Ovary (tissue), 3 donors: ENCODE data around the gene N4BP3.

Experiments
- POLR2A ChIP-seq: fragments of 450-650 bp; IDR thresholded peaks from one replicate; pipeline ENCODE4 v1.6.1; 2017; ENCODE audit warnings: antibody characterized with exemption, mild to moderate bottlenecking, moderate library complexity
- TF ChIP-seq, protein P1 (sequence below), 3 donors: fragments of 450-650 bp in 2 of 3; fragments of 200-600 bp in 1 of 3; IDR thresholded peaks; one replicate each; pipeline versions ENCODE4 v1.5.1 to v1.8.0; 2016 to 2022; ENCODE audit warnings: antibody characterized with exemption in 3 of 3, mild to moderate bottlenecking in 1 of 3
- donor health status: DM: no; HTN: no; CAD: no.

DNA sequence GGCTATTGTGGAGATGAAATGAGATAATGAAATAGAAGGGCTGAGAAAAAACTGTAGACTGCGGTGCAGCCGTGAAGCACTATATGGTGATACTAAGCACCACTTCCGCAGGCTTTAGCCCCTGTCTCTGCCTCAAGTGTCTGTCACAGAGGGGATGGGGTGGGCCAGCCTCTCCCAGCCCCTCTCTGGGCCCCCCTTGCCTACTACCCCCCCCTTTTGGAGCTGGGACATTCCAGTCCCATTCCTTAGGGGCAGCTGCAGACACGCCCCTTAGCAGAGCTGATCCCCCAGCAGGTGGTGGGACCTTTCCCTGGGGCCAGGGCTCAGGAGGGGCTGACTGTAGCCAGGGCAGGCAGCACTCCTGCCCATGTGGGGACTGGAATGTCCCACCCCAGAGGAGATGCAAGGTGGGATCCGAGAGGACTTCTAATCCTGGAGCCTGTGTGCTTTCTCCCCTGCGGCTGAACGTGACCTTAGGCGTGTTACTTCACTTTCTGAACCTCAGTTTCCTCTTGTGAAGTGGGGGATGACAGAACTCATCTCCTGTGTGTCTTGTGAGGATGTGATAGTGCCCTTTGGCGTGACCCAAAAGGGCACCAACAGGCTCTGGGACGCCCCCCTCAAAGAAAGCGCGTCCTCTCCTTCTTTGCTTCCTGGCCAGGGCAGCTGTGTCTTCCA, 1.9 kb downstream of the N4BP3 start:
- TF ChIP-seq, protein P1, sequence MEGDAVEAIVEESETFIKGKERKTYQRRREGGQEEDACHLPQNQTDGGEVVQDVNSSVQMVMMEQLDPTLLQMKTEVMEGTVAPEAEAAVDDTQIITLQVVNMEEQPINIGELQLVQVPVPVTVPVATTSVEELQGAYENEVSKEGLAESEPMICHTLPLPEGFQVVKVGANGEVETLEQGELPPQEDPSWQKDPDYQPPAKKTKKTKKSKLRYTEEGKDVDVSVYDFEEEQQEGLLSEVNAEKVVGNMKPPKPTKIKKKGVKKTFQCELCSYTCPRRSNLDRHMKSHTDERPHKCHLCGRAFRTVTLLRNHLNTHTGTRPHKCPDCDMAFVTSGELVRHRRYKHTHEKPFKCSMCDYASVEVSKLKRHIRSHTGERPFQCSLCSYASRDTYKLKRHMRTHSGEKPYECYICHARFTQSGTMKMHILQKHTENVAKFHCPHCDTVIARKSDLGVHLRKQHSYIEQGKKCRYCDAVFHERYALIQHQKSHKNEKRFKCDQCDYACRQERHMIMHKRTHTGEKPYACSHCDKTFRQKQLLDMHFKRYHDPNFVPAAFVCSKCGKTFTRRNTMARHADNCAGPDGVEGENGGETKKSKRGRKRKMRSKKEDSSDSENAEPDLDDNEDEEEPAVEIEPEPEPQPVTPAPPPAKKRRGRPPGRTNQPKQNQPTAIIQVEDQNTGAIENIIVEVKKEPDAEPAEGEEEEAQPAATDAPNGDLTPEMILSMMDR (IDR thresholded peaks at IDR 0.05) = no peak
- TF ChIP-seq POLR2A = no peak
